Loucy (cell line): ENCODE measurements around the gene RBM33.

Experiments used
- H2AFZ ChIP-seq: fragments of 200-600 bp; sonication (generic); 2 replicates; pipeline ENCODE4 v1.6.0; 2016; ENCODE audit warnings: antibody characterized with exemption, mild to moderate bottlenecking, low read length, moderate library complexity
- H3F3A ChIP-seq: fragments of 200-600 bp; 2 replicates; pipeline ENCODE4 v1.6.0; 2016; ENCODE audit warnings: antibody characterized with exemption, low read depth, mild to moderate bottlenecking
- H3K27me3 ChIP-seq: fragments of 200-600 bp; sonication (generic); 2 replicates; pipeline ENCODE4 v1.6.1; 2014; ENCODE audit warnings: low read length, mild to moderate bottlenecking; ENCODE audit not compliant: insufficient read depth, poor library complexity, severe bottlenecking
- H3K36me3 ChIP-seq: fragments of 200-600 bp; sonication (generic); 2 replicates; pipeline ENCODE4 v1.6.1; 2016; ENCODE audit warnings: low read length; ENCODE audit not compliant: insufficient read depth
- H3K4me1 ChIP-seq: fragments of 200-600 bp; sonication (generic); 2 replicates; pipeline ENCODE4 v1.5.1; 2014; ENCODE audit warnings: low read length, mild to moderate bottlenecking; ENCODE audit not compliant: insufficient read depth, poor library complexity, severe bottlenecking
- H3K4me2 ChIP-seq: fragments of 200-600 bp; sonication (generic); 2 replicates; pipeline ENCODE4 v1.6.0; 2014; ENCODE audit warnings: antibody characterized with exemption, low read length, low read depth, mild to moderate bottlenecking; ENCODE audit not compliant: poor library complexity, severe bottlenecking
- H3K4me3 ChIP-seq: fragments of 200-600 bp; sonication (generic); 2 replicates; pipeline ENCODE4 v1.5.1; 2014; ENCODE audit warnings: low read length, mild to moderate bottlenecking, mixed read lengths; ENCODE audit not compliant: poor library complexity, severe bottlenecking
- H3K79me2 ChIP-seq: fragments of 200-600 bp; sonication (generic); 2 replicates; pipeline ENCODE4 v1.6.1; 2014; ENCODE audit warnings: low read length; ENCODE audit not compliant: insufficient read depth
- H3K9ac ChIP-seq: fragments of 200-600 bp; sonication (generic); 2 replicates; pipeline ENCODE4 v1.6.0; 2014; ENCODE audit warnings: mild to moderate bottlenecking, low read depth, low read length, moderate library complexity; ENCODE audit not compliant: poor library complexity, severe bottlenecking
- H3K9me2 ChIP-seq: fragments of 200-600 bp; sonication (generic); replicated peaks from 2 replicates; pipeline ENCODE4 v1.6.1; 2016; ENCODE audit warnings: low read depth, low read length, mixed read lengths
- H3K9me3 ChIP-seq: fragments of 200-600 bp; sonication (generic); 2 replicates; pipeline ENCODE4 v1.6.1; 2014; ENCODE audit warnings: mild to moderate bottlenecking, antibody characterized with exemption, low read length, low read depth; ENCODE audit not compliant: insufficient read depth
- H4K20me1 ChIP-seq: fragments of 200-600 bp; sonication (generic); 2 replicates; pipeline ENCODE4 v1.6.0; 2014; ENCODE audit warnings: antibody characterized with exemption, low read length, mild to moderate bottlenecking; ENCODE audit not compliant: insufficient read depth, poor library complexity, severe bottlenecking
- EZH2phosphoT487 ChIP-seq: fragments of 200-600 bp; IDR thresholded peaks from 2 replicates; pipeline ENCODE4 v1.6.1; 2018; ENCODE audit warnings: antibody characterized with exemption, mild to moderate bottlenecking, moderate library complexity, borderline replicate concordance
- TF ChIP-seq, protein P1 (sequence below): fragments of 200-600 bp; sonication (generic); conservative IDR thresholded peaks from 2 replicates; pipeline ENCODE4 v1.5.1; 2014; ENCODE audit warnings: mild to moderate bottlenecking, antibody characterized with exemption, low read length

Gene RBM33

DNA sequence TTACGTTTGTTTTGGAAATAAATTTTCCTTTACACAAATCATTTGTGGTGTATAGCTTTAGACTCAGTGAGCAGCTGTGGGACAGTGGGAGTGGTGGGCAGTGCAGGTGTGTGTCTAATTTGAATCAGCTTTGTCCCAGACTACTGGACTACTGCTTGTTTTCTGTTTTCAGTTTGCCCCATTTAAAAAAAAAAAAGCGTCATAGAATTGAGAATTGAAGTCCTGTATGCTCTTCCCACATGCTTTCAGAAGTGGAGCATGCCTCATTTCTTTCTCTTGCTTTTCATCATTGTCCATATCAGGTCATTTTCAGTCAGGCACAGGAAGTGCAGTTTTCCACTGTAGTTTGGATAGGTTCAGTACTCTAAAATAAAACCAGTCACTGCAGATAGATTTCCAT is 101.7 kb downstream of the RBM33 start:
- TF ChIP-seq EZH2phosphoT487 = no peak
- TF ChIP-seq, protein P1, sequence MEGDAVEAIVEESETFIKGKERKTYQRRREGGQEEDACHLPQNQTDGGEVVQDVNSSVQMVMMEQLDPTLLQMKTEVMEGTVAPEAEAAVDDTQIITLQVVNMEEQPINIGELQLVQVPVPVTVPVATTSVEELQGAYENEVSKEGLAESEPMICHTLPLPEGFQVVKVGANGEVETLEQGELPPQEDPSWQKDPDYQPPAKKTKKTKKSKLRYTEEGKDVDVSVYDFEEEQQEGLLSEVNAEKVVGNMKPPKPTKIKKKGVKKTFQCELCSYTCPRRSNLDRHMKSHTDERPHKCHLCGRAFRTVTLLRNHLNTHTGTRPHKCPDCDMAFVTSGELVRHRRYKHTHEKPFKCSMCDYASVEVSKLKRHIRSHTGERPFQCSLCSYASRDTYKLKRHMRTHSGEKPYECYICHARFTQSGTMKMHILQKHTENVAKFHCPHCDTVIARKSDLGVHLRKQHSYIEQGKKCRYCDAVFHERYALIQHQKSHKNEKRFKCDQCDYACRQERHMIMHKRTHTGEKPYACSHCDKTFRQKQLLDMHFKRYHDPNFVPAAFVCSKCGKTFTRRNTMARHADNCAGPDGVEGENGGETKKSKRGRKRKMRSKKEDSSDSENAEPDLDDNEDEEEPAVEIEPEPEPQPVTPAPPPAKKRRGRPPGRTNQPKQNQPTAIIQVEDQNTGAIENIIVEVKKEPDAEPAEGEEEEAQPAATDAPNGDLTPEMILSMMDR = no peak
- Histone ChIP-seq H3K4me1 (no peaks in the 10 kb centered on the region), H3K9me2 (no peaks in the 10 kb centered on the region), H3K36me3 (peaks cover 85% of the 10 kb centered on the region), H3K4me2 (no peak overlapping the region), H3K9me3 (no peaks in the 10 kb centered on the region), H3K4me3 (no peak overlapping the region), H3K9ac (no peak overlapping the region), H4K20me1 (peaks cover 14% of the 10 kb centered on the region), H3F3A (no peaks in the 10 kb centered on the region), H3K79me2 (peaks cover 47% of the 10 kb centered on the region), H2AFZ (no peak overlapping the region), H3K27me3 (no peaks in the 10 kb centered on the region)

DNA sequence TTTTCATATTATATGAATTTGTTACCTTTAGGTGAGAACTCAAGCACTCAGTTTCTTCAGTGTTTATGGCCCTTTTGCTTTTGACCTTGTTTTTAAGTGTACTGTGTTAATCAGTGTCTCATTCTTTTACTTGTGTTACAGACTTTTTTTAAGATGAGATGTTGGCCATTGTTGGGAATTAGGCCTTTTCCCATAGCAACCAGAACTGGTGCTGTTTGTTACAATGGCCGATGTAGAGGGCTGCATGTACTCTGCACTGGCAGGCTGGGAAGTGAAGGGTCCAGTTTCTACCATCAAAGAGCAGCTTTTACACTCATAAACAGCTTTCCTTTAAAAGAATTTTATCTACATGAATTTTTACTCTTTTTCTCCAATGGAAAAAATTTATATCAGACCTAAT is 102.7 kb downstream of the RBM33 start:
- no peak overlapping the region for H2AFZ ChIP-seq
- H3K27me3 ChIP-seq = no peaks in the 10 kb centered on the region
- H3K9ac ChIP-seq = no peak overlapping the region
- H3K4me2 ChIP-seq = no peak overlapping the region
- no peak overlapping the region for H3K4me3 ChIP-seq
- peaks cover 14% of the 10 kb centered on the region for H4K20me1 ChIP-seq
- H3K4me1 ChIP-seq = no peaks in the 10 kb centered on the region
- H3K9me3 ChIP-seq = no peaks in the 10 kb centered on the region
- H3F3A ChIP-seq = no peaks in the 10 kb centered on the region
- H3K36me3 ChIP-seq = peaks cover 75% of the 10 kb centered on the region
- H3K9me2 ChIP-seq = no peaks in the 10 kb centered on the region
- TF ChIP-seq EZH2phosphoT487 = no peak
- TF ChIP-seq, protein P1 = no peak
- H3K79me2 ChIP-seq = peaks cover 57% of the 10 kb centered on the region

DNA sequence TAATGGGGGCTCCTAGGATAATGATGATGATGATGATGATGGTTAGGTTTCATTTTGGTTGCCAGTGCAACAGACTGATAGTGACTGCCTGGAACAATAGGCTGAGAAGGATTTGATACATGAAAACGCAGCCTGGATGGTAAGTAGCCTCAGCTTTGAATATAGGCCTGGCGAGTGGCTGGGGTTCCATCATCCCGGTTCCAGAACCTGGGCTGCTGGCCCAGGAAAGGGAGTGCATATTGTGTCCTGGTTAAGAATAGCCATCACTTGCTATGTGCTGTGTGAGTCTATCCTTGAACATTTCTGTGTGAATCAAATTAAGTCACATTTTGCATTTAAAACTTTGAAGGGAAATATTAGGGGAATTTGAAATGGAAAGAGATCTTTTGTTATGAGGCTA is 105.1 kb downstream of the RBM33 start:
- peaks cover 29% of the 10 kb centered on the region for H4K20me1 ChIP-seq

More for the DNA sequence above, 105.1 kb downstream of the RBM33 start:
- Histone ChIP-seq H3K4me2 (no peak overlapping the region), H3K4me1 (peaks cover 8% of the 10 kb centered on the region), H2AFZ (no peak overlapping the region), H3K27me3 (no peaks in the 10 kb centered on the region), H3K79me2 (peaks cover 81% of the 10 kb centered on the region), H3K36me3 (peaks cover 70% of the 10 kb centered on the region), H3F3A (no peaks in the 10 kb centered on the region), H3K9me2 (no peaks in the 10 kb centered on the region), H3K4me3 (no peak overlapping the region), H3K9ac (no peak overlapping the region), H3K9me3 (no peaks in the 10 kb centered on the region)
- TF ChIP-seq, protein P1 = no peak
- no peak for TF ChIP-seq EZH2phosphoT487
